ENCODE data around the gene RSPH10B2. TPM values are rescaled to one million over a fixed set of nuclear protein-coding genes. Genes with fewer than 3 reads are reported as not detected.

Gene RSPH10B2
- total and polyA plus RNA-seq, 2 of the 13 experiments (the other 11 are each of a cell fraction or from before 2014, with no cell fraction given): 0.31 TPM; not detected in 1

DNA sequence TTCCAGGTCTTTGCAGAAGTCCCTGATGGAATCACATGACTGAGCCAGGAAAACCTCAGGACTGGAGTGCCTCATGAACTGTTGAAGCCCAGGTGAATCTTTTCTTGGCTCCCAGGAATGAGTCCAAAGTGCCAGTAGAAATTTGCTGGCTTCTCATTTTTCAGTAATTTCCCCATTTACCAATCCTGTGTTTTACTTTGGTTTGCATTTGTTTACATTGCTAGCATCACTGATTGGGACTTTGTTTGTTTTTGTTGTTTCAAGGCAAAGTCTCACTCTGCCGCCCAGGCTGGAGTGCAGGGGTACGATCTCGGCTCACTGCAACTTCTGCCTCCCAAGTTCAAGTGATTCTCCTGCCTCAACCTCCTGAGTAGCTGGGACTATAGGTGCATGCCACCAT, 45.6 kb upstream of the RSPH10B2 start (continued):
- TF ChIP-seq TEAD3 (CRISPR knock-in tag; optimal IDR thresholded peaks at IDR 0.05; ENCODE audit: borderline replicate concordance) (peak; percentile 24), XRCC5 (optimal IDR thresholded peaks at IDR 0.05; ENCODE audit: low read length) (no peak), ZZZ3 (CRISPR knock-in tag; IDR thresholded peaks at IDR 0.05; ENCODE audit: borderline replicate concordance) (no peak), PAWR (CRISPR knock-in tag; IDR thresholded peaks at IDR 0.05; ENCODE audit: borderline replicate concordance) (no peak), NAIF1 (CRISPR knock-in tag; IDR thresholded peaks at IDR 0.05; ENCODE audit: borderline replicate concordance) (no peak), HMG20A (CRISPR knock-in tag; IDR thresholded peaks at IDR 0.05; ENCODE audit: borderline replicate concordance) (peak; percentile 22; the same call in 1 of the 2 replicates), SETDB1 (CRISPR knock-in tag; IDR thresholded peaks at IDR 0.05; ENCODE audit: borderline replicate concordance) (no peak), POLR2AphosphoS2 (IDR thresholded peaks at IDR 0.05; ENCODE audit: low read depth, low read length) (no peak)
- TF ChIP-seq, protein P1, sequence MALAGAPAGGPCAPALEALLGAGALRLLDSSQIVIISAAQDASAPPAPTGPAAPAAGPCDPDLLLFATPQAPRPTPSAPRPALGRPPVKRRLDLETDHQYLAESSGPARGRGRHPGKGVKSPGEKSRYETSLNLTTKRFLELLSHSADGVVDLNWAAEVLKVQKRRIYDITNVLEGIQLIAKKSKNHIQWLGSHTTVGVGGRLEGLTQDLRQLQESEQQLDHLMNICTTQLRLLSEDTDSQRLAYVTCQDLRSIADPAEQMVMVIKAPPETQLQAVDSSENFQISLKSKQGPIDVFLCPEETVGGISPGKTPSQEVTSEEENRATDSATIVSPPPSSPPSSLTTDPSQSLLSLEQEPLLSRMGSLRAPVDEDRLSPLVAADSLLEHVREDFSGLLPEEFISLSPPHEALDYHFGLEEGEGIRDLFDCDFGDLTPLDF (CRISPR knock-in tag; IDR thresholded peaks at IDR 0.05): no peak

DNA sequence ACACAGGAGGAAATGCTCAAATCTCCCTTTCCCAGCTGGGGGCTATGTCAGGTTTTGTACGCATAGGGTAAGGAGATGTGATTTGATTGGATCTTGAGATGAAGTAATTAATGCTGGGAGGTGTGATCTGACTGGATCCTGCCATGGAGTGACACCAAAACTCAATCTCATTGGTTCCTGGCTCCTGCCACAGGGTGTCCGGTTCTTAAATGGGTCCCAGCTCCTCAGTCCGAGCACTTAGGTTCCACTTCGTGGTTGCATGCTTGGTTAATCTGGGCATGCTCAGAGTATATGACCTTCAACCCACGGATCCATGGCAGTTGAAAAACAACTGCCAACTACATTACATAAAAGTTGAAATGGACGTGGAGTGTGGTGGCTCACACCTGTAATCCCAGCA, 44.1 kb upstream of the RSPH10B2 start:
- CTCF ChIA-PET (ENCODE audit: low intra/inter-chr PET ratio, low total read pairs): no interaction called here
- in situ Hi-C loops (cut with HindIII; ENCODE audit: extremely low pct_ligation_motif_present, low pct_unique_long_range_greater_than_20kb): no loop called here
- peak overlapping the region; percentile 18 for H3K27ac ChIP-seq (ENCODE audit: extremely low read length, insufficient read depth, low read length)
- H4K20me1 ChIP-seq (ENCODE audit: insufficient read depth, low read length): peaks cover 12% of the 10 kb centered on the region; the same call in 1 of the 2 replicates
- ATAC-seq (no peak; the same call in 2 of the 3 replicates), DNase-seq (ENCODE audit: low spot score) (peak; percentile 58), FAIRE-seq (no peak)
- POLR2A ChIA-PET: no interaction called here
- H3K4me3 ChIP-seq (replicated peaks in 1 of 3; ENCODE audit: insufficient read depth in 1 of 3, low read depth in 2 of 3, low read length in 3 of 3): no peak overlapping the region
- H2AFZ ChIP-seq (ENCODE audit: low read length): no peak overlapping the region
- no TSS peak for BruUV-seq (replicated peaks)
- no peaks in the 10 kb centered on the region for H3K9me3 ChIP-seq (ENCODE audit: low read length)
- H3K4me2 ChIP-seq (ENCODE audit: low read depth, low read length): 0 out of 2 replicates have a peak overlapping the region, but pooled peaks have one; percentile 7
- H3K4me1 ChIP-seq (ENCODE audit: insufficient read depth, low read length): peaks cover 41% of the 10 kb centered on the region
- H3K9ac ChIP-seq (ENCODE audit: insufficient read depth, low read depth, low read length): no peak overlapping the region
- intact Hi-C loops (cut with micrococcal nuclease; ENCODE audit: unreplicated experiment): loop anchor here (10.0 kb wide), 1 partner anchor 115 kb away; the partner anchor contains the start of gene INTS15
- H3K79me2 ChIP-seq (ENCODE audit: insufficient read depth, low read length): peaks cover 21% of the 10 kb centered on the region
- WGBS (ENCODE audit: low lambda C conversion rate): 81% methylated on average over 6 of the region's 6 CpGs
- no peaks in the 10 kb centered on the region; a peak in 2 of 5 replicates for H3K36me3 ChIP-seq (replicated peaks in 1 of 2; ENCODE audit: control insufficient read depth in 1 of 2, insufficient read depth in 2 of 2, low read length in 2 of 2)
- H3K27me3 ChIP-seq (ENCODE audit: control insufficient read depth in 1 of 2, insufficient read depth in 2 of 2, low read length in 2 of 2): no peaks in the 10 kb centered on the region; a peak in 1 of 5 replicates
- TF ChIP-seq TMF1 (CRISPR knock-in tag; IDR thresholded peaks at IDR 0.05; ENCODE audit: low read depth): no peak
- peak; percentile 68 for TF ChIP-seq ZNF143 (CRISPR knock-in tag; IDR thresholded peaks at IDR 0.05)
- peak; percentile 49; the same call in 1 of the 2 replicates for TF ChIP-seq CREM (IDR thresholded peaks at IDR 0.05)
- TF ChIP-seq CREM (CRISPR knock-in tag; IDR thresholded peaks at IDR 0.05): no peak
- TF ChIP-seq, protein P2, sequence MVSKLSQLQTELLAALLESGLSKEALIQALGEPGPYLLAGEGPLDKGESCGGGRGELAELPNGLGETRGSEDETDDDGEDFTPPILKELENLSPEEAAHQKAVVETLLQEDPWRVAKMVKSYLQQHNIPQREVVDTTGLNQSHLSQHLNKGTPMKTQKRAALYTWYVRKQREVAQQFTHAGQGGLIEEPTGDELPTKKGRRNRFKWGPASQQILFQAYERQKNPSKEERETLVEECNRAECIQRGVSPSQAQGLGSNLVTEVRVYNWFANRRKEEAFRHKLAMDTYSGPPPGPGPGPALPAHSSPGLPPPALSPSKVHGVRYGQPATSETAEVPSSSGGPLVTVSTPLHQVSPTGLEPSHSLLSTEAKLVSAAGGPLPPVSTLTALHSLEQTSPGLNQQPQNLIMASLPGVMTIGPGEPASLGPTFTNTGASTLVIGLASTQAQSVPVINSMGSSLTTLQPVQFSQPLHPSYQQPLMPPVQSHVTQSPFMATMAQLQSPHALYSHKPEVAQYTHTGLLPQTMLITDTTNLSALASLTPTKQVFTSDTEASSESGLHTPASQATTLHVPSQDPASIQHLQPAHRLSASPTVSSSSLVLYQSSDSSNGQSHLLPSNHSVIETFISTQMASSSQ (IDR thresholded peaks at IDR 0.05; ENCODE audit: low read depth): peak; percentile 31; the same call in 1 of the 2 replicates
- TF ChIP-seq, protein P2 (CRISPR knock-in tag; IDR thresholded peaks at IDR 0.05; ENCODE audit: borderline replicate concordance): no peak
- TF ChIP-seq RFXAP (CRISPR knock-in tag; IDR thresholded peaks at IDR 0.05; ENCODE audit: borderline replicate concordance): 0 out of 2 replicates have a peak, but pooled peaks have one; percentile 21
- peak; percentile 48; the same call in 1 of the 2 replicates for TF ChIP-seq FOXO1 (CRISPR knock-in tag; IDR thresholded peaks at IDR 0.05)
- TF ChIP-seq SAP130 (CRISPR knock-in tag; IDR thresholded peaks at IDR 0.05; ENCODE audit: low read depth): peak; percentile 40
- TF ChIP-seq ZNF160 (CRISPR knock-in tag; IDR thresholded peaks at IDR 0.05): 0 out of 2 replicates have a peak, but pooled peaks have one; percentile 49
- TF ChIP-seq IRF2 (CRISPR knock-in tag; IDR thresholded peaks at IDR 0.05): 0 out of 2 replicates have a peak, but pooled peaks have one; percentile 25

All from HepG2 (cell line).